Stimulated activated CD8-positive, alpha-beta memory T cell treated with anti-CD3 and anti-CD28 coated beads, Interleukin-12 subunit alpha, Interleukin-12 subunit beta, amount 100 ng/mL, for 1 hour (primary cell): Measurements from ENCODE around the gene ALG9.

Experiments used
- DNase-seq: peaks from one replicate; pipeline ENCODE4 v3.0.0-alpha.2; 2020; ENCODE audit warnings: low read depth

ALG9 gene

GRCh38 chr11:111765984-111766833 is 105.2 kb downstream of the ALG9 start, which contains the start of gene PPP2R1B:
Gene PPP2R1B (minus strand): TSS chr11:111766389. CDS start chr11:111766361, 28 bp downstream.
- DNase-seq = peak; percentile 52

DNA sequence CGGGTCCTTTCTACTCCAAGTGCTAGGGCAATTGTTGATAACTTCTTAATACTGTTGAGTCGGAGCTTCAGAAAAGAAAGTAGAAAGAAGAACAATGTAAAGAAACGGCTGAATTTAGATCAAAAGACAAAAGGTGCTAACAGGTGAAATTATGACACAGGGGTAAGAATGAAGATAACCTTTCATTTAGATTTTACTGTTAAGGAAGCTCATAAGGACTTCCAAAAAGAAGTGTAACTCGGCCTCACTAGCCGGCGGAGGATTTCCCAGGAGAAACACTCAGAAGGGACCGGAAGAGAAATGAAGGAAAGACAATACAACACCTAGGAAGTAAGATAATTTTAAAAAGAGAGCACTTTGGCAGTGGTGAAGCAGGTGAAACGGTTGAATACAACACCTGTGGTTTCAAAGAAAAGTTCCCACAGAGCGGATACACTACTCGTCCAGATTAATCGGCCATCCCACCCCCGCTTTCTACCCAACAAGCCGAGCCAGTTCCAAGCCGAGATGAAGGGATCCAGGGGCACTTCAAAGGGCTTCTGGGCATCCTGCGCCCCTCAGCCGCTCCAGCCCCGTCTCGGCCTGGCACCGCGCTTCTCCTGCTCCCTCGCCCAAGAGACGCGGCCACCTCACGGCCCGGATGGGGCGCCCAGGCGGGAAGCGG is 105.9 kb downstream of the ALG9 start:
- DNase-seq = no peak

- DNase-seq = no peak
Measured at GRCh38 chr11:111764621-111765020, 106.8 kb downstream of the ALG9 start.

- no peak for DNase-seq
Measured at GRCh38 chr11:111762981-111763643, 108.3 kb downstream of the ALG9 start.

DNA sequence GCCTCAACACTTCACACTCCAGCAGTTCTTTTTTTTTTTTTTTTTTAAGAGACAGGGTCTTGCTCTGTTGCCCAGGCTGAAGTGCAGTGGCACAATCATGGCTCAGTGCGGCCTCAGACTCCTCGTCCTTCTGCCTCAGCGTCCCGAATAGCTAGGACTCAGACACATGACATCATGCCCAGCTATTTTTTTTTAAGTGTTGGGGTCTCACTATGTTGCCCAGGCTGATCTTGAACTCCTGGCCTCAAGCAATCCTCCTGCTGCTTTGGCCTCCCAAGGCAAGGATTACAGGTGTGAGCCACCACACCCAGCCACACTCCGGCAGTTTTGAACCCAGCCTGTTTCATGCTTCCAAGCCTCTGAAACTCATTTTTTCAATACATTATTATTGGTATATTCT is 108.9 kb downstream of the ALG9 start:
- DNase-seq = no peak

DNA sequence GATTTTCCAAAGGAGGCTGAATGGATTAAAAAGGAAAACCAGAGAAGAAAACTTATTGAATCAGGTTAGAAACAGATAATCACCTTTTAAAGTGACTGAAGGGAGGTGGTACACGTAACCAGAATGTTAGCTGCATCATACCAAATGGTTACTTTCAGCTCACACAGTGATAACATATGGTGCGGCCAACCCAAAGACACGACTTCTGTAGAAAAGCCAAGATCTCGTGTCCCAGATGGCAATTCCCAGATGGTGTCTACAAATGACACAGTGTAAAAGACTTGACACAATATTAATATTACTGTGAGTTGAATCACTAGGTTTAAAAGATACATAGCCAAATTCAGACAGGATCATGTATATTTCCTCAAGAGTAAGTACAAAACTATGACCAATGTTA is 110.3 kb downstream of the ALG9 start:
- no peak for DNase-seq

- no peak for DNase-seq
Measured at GRCh38 chr11:111759778-111760407, 111.5 kb downstream of the ALG9 start.

GRCh38 chr11:111759376-111759775 is 112.0 kb downstream of the ALG9 start:
- DNase-seq = no peak

GRCh38 chr11:111756097-111756496 is 115.3 kb downstream of the ALG9 start:
- no peak for DNase-seq

DNA sequence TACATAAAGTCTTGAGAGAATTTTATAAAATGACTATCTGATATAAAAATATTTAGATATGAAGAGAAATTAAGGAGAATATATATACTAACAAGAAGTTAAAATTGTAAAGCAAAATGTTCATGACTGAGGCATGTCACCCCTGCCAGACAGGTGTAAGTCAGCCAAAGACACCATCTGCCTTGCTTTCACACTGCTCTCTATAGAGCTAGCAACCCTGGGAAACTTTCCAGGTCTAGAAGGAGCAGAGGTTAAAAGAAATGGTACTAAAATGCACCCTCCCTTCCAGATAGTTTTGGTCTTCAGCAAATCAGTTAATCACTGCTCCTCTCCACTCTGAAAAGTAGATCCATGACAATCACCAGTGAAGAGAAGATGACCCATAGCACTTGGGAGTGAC is 121.7 kb downstream of the ALG9 start:
- no peak for DNase-seq

DNA sequence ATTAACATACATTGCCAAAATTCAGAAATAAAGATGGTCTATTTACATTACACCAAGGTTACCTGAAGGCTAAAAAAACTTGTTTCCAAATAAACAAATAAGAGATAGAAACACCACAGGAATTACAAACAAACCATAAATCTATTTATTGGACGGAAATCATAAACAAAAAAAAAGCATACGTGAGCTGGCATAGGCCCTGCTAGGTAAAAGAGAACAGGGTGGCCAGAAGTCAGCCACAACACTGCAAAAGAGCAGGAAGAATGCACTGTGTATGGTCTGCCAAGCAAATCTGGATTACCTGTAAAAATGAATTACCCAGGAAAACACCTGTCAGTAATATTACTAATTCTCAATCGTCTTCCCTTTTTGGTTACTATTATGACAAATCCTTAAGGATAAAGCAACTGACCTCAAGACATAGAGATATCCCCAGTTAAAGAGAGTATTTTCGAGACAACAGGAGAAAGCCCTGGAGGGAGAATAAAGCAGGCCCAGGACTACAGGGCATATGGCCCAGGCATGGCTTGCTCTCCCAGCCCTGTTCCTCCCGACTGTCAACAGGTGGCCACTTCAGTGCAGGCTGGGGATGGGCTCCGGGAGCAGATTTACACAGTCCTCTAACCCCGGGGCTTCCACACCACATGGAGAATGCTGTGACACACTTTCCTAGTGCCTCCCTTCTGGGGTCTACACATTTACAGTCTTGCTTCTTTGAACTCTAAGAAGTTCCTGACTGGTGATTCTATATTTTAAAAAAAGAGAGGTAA is 123.2 kb downstream of the ALG9 start:
- no peak for DNase-seq

GRCh38 chr11:111745719-111746504 is 125.5 kb downstream of the ALG9 start:
- DNase-seq = no peak

GRCh38 chr11:111743700-111744099 is 127.7 kb downstream of the ALG9 start:
- no peak for DNase-seq

DNA sequence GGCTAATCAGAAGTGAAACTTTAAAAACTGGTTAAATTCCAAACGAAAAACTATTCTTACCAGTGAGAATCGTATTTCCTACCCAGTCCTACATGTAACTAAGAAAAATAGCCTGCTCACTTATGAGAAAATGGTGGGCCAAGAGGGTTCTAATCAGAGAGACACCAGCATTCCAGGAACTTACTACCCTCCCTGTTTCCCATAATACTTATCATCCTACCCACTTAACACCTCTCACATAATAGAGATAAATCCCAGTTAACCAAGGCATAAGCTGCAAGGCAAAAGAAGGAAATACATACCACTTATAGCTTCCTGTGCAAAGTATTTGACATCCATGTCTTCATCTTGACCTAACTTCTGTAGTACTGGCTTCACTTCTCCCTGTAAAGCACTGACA is 129.6 kb downstream of the ALG9 start:
- no peak for DNase-seq

- DNase-seq = no peak
Measured at GRCh38 chr11:111739299-111739698, 132.1 kb downstream of the ALG9 start.

GRCh38 chr11:111737444-111738210 is 133.8 kb downstream of the ALG9 start:
- DNase-seq = no peak

DNA sequence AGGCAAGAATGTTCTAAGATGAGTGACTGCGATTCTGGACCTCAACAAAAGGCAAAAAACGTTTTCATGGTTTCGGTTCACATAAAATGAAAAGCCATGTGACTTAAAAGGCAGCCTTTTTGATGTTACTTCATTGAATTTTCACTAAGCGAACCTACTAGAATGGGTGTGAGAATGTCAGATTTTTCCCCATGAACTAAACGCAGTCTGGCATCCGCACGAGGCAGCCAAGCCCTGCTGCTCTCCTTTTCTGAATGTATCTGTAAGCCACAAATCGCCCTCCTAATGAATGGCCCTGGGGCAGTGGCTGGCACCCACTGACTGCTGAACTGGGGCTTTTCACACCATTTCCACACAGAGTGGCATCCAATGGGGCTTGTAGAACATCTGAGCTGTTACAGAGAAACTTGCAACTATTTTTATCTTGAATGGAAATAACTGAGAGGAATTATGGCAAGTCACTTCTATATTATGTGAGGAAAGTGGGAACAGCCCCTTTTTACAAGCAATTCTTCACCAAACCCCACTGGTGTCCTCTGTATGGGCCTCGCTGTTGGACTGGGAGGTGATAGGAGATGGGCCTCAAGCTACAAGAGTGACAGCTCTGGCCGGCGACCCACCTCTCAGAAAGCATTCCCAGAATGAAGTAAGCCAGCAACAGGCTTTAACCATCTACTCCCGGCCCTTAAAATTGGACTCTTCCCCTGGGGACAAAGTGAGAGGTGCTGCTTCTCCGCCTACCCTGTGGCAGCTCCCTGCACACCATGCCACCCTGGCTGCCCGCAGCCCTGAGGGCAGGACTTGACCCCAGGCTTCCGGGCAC is 134.5 kb downstream of the ALG9 start:
- no peak for DNase-seq
